Neural cell (in vitro differentiated cells): Measurements from ENCODE around the gene HDHD2. TPM values are rescaled to one million over a fixed set of nuclear protein-coding genes. Genes with fewer than 3 reads are reported as not detected.

Experiments
- H2AFZ ChIP-seq: fragments of 200-600, 300-800 bp; sonication (generic), shearing (Covaris generic); 2 replicates; pipeline ENCODE4 v1.6.0; 2014; ENCODE audit warnings: low read depth, mild to moderate bottlenecking, antibody characterized with exemption, low read length, moderate library complexity
- H3F3A ChIP-seq: fragments of 200-600 bp; shearing (Covaris generic); 2 replicates; pipeline ENCODE4 v1.6.1; 2016; ENCODE audit warnings: mild to moderate bottlenecking, moderate library complexity, mixed read lengths, antibody characterized with exemption, low read length; ENCODE audit not compliant: insufficient read depth, poor library complexity, severe bottlenecking
- H3K27ac ChIP-seq: fragments of 200-600, 300-800 bp; sonication (generic), shearing (Covaris generic); 2 replicates; pipeline ENCODE4 v1.5.1; 2014; ENCODE audit warnings: mild to moderate bottlenecking, low read length, moderate library complexity
- H3K27me3 ChIP-seq: fragments of 300-800, 200-600 bp; sonication (generic), shearing (Covaris generic); 2 replicates; pipeline ENCODE4 v1.6.0; 2014; ENCODE audit warnings: mild to moderate bottlenecking, low read depth, low read length, moderate library complexity; ENCODE audit not compliant: insufficient read depth
- H3K36me3 ChIP-seq: fragments of 300-800, 200-600 bp; sonication (generic), shearing (Covaris generic); 2 replicates; pipeline ENCODE4 v1.5.1; 2014; ENCODE audit warnings: mild to moderate bottlenecking, antibody characterized with exemption, low read length, moderate library complexity; ENCODE audit not compliant: insufficient read depth
- H3K4me2 ChIP-seq: fragments of 300-800, 200-600 bp; sonication (generic), shearing (Covaris generic); 2 replicates; pipeline ENCODE4 v1.6.0; 2014; ENCODE audit warnings: mild to moderate bottlenecking, low read length
- H3K4me3 ChIP-seq: fragments of 300-800, 200-600 bp; sonication (generic), shearing (Covaris generic); 2 replicates; pipeline ENCODE4 v1.5.1; 2014; ENCODE audit warnings: mild to moderate bottlenecking, low read length, moderate library complexity
- H3K79me2 ChIP-seq: fragments of 200-600 bp; shearing (Covaris generic); replicated peaks from 2 replicates; pipeline ENCODE4 v1.6.0; 2014; ENCODE audit warnings: mild to moderate bottlenecking, low read length, moderate library complexity; ENCODE audit not compliant: insufficient read depth
- H3K9ac ChIP-seq: fragments of 300-800, 200-600 bp; sonication (generic), shearing (Covaris generic); 2 replicates; pipeline ENCODE4 v1.6.1; 2016; ENCODE audit warnings: mild to moderate bottlenecking, low read length, mixed read lengths
- H3K9me2 ChIP-seq: fragments of 200-600 bp; shearing (Covaris generic); 2 replicates; pipeline ENCODE4 v1.6.1; 2016; ENCODE audit warnings: mild to moderate bottlenecking, low read length, mixed read lengths; ENCODE audit not compliant: insufficient read depth
- H3K9me3 ChIP-seq: fragments of 200-600, 300-800 bp; sonication (generic), shearing (Covaris generic); 2 replicates; pipeline ENCODE4 v1.6.1; 2016; ENCODE audit warnings: mild to moderate bottlenecking, mixed run types, low read length, moderate library complexity, mixed read lengths
- H4K20me1 ChIP-seq: fragments of 200-600 bp; shearing (Covaris generic); 2 replicates; pipeline ENCODE4 v1.6.1; 2016; ENCODE audit warnings: mild to moderate bottlenecking, mixed run types; ENCODE audit not compliant: insufficient read depth
- CTCF ChIP-seq: fragments of 450-650 bp; IDR thresholded peaks from 2 replicates; pipeline ENCODE4 v1.5.1; 2014; ENCODE audit warnings: antibody characterized with exemption, mild to moderate bottlenecking, moderate library complexity; ENCODE audit not compliant: poor library complexity, severe bottlenecking
- EP300 ChIP-seq: fragments of 450-650 bp; conservative IDR thresholded peaks from 2 replicates; pipeline ENCODE4 v1.6.1; 2014; ENCODE audit warnings: antibody characterized with exemption, mild to moderate bottlenecking, moderate library complexity; ENCODE audit not compliant: poor library complexity, severe bottlenecking
- EZH2 ChIP-seq: fragments of 200-600, 300-800 bp; shearing (Covaris generic), sonication (generic); IDR thresholded peaks from 2 replicates; pipeline ENCODE4 v1.6.1; 2014; ENCODE audit warnings: antibody characterized with exemption, low read length, borderline replicate concordance, mild to moderate bottlenecking; ENCODE audit not compliant: insufficient read depth, poor library complexity, severe bottlenecking
- MXI1 ChIP-seq: fragments of 450-650 bp; conservative IDR thresholded peaks from 2 replicates; pipeline ENCODE4 v1.6.1; 2014; ENCODE audit warnings: antibody characterized with exemption, mild to moderate bottlenecking; ENCODE audit not compliant: poor library complexity, severe bottlenecking
- POLR2AphosphoS5 ChIP-seq: IDR thresholded peaks from 2 replicates; pipeline ENCODE4 v1.6.1; 2012
- RAD21 ChIP-seq: fragments of 450-650 bp; conservative IDR thresholded peaks from 2 replicates; pipeline ENCODE4 v1.6.1; 2014; ENCODE audit warnings: antibody characterized with exemption, mild to moderate bottlenecking, moderate library complexity
- REST ChIP-seq: IDR thresholded peaks from 2 replicates; pipeline ENCODE4 v1.6.1; 2012; ENCODE audit warnings: borderline replicate concordance
- SMC3 ChIP-seq: fragments of 450-650 bp; conservative IDR thresholded peaks from 2 replicates; pipeline ENCODE4 v1.6.1; 2014; ENCODE audit warnings: antibody characterized with exemption, mild to moderate bottlenecking, moderate library complexity; ENCODE audit not compliant: poor library complexity
- TAF1 ChIP-seq: IDR thresholded peaks from 2 replicates; pipeline ENCODE4 v1.6.1; 2012; ENCODE audit warnings: low read depth
- polyA plus RNA-seq: library from polyadenylated mRNA; depleted of rRNA; stranded (reverse); fragments of >200 nt; gene quantifications from 2 replicates; pipeline ENCODE4 v1.2.3, GENCODE V29; 2014

HDHD2 gene
- polyA plus RNA-seq, 1 donor from 2014 or later, result 61.3 TPM

- H3K9me2 ChIP-seq, result no peaks in the 10 kb centered on the region
- H3K36me3 ChIP-seq, result no peaks in the 10 kb centered on the region
- H3K9ac ChIP-seq, result no peak overlapping the region
- no peaks in the 10 kb centered on the region for H3K27me3 ChIP-seq
- H3F3A ChIP-seq, result no peaks in the 10 kb centered on the region
- peaks cover 11% of the 10 kb centered on the region for H3K79me2 ChIP-seq
- H2AFZ ChIP-seq, result no peak overlapping the region
- TF ChIP-seq TAF1 (no peak), EZH2 (no peak), CTCF (no peak), POLR2AphosphoS5 (no peak)
- no peaks in the 10 kb centered on the region for H4K20me1 ChIP-seq
- no peak overlapping the region for H3K4me3 ChIP-seq
- no peaks in the 10 kb centered on the region for H3K9me3 ChIP-seq
- H3K27ac ChIP-seq, result no peak overlapping the region
- no peak overlapping the region for H3K4me2 ChIP-seq
Observed at GRCh38 chr18:47166294-47166693, 16.0 kb upstream of the HDHD2 start.

- Histone ChIP-seq H3K79me2 (peaks cover 4% of the 10 kb centered on the region), H3K27me3 (no peaks in the 10 kb centered on the region), H3K27ac (no peak overlapping the region), H3K36me3 (no peaks in the 10 kb centered on the region), H3K4me2 (no peak overlapping the region), H3K9me2 (no peaks in the 10 kb centered on the region), H3F3A (no peaks in the 10 kb centered on the region), H3K9ac (no peak overlapping the region), H2AFZ (no peak overlapping the region), H3K9me3 (no peaks in the 10 kb centered on the region), H4K20me1 (no peaks in the 10 kb centered on the region), H3K4me3 (no peak overlapping the region)
- no peak for TF ChIP-seq CTCF
- TF ChIP-seq MXI1, result no peak
- TF ChIP-seq SMC3, result no peak
- TF ChIP-seq REST, result no peak
- TF ChIP-seq RAD21, result no peak
- TF ChIP-seq POLR2AphosphoS5, result no peak
- no peak for TF ChIP-seq EP300
- TF ChIP-seq EZH2, result no peak
- no peak for TF ChIP-seq TAF1
Observed at GRCh38 chr18:47163241-47163640, 12.9 kb upstream of the HDHD2 start.
